ENCODE results near the gene FMN1. TPM values are rescaled to one million over a fixed set of nuclear protein-coding genes. Genes with fewer than 3 reads are reported as not detected.

Gene FMN1
- polyA plus RNA-seq, 3 donors, result 0.28 to 3.7 (median 0.34) TPM

DNA sequence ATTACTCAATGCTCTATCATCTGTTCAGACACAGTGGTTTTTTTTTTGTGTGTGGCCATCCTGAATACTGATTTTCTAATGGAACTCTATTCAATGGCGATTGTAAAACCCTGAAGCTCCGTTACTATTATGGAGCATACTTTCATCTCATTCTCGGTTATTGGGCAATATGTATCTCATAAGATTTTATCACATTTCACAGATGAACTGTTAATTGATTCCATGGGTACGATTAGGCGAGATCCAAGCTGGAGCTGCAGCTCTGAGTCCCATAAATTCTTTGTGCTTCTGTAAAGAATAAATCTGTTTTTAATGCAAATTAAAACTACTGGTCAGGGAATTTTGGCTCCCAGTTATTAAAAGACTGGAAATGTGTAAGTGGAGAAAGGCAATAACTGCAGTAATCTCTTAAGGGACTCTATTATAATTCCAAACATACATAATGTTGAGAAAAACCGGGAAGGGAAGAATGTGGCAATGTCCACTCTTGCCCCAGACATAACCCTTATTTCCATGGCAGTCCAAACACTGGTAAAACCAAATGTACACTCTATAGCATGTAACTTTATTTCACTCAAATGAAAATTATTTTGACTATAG, 394.5 kb downstream of the FMN1 start:
- H3K27me3 ChIP-seq (ENCODE audit: control insufficient read depth in 2 of 2, insufficient read depth in 2 of 2, low read length in 2 of 2), result peaks cover 0 to 2% of the 10 kb centered on the region in 2 donors
- no peak overlapping the region for H3K4me3 Mint-ChIP-seq
- TF ChIP-seq, protein P1, sequence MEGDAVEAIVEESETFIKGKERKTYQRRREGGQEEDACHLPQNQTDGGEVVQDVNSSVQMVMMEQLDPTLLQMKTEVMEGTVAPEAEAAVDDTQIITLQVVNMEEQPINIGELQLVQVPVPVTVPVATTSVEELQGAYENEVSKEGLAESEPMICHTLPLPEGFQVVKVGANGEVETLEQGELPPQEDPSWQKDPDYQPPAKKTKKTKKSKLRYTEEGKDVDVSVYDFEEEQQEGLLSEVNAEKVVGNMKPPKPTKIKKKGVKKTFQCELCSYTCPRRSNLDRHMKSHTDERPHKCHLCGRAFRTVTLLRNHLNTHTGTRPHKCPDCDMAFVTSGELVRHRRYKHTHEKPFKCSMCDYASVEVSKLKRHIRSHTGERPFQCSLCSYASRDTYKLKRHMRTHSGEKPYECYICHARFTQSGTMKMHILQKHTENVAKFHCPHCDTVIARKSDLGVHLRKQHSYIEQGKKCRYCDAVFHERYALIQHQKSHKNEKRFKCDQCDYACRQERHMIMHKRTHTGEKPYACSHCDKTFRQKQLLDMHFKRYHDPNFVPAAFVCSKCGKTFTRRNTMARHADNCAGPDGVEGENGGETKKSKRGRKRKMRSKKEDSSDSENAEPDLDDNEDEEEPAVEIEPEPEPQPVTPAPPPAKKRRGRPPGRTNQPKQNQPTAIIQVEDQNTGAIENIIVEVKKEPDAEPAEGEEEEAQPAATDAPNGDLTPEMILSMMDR (IDR thresholded peaks at IDR 0.05), result no peak
- no peaks in the 10 kb centered on the region for H4K20me1 ChIP-seq (ENCODE audit: insufficient read depth, low read length)
- H3K9me3 ChIP-seq (replicated peaks in 1 of 2; ENCODE audit: control insufficient read depth in 1 of 2, insufficient read depth in 1 of 2, low read length in 2 of 2), result no peaks in the 10 kb centered on the region
- no peak for DNase-seq
- H3K27me3 Mint-ChIP-seq (ENCODE audit: low read depth in 3 of 3), result peaks cover 6 to 12% (median 10%) of the 10 kb centered on the region in 3 donors
- no peak overlapping the region for H2AFZ ChIP-seq (ENCODE audit: insufficient read depth, low read depth, low read length, poor library complexity, severe bottlenecking)
- peaks cover 10% of the 10 kb centered on the region for H3K4me1 Mint-ChIP-seq
- intact Hi-C loops (cut with micrococcal nuclease), result no loop called here
- peaks cover 0 to 14% (median 8%) of the 10 kb centered on the region in 7 donors for H3K9me3 Mint-ChIP-seq
- H3K36me3 Mint-ChIP-seq, result peaks cover 5 to 24% of the 10 kb centered on the region in 2 donors
- H3K27ac ChIP-seq (ENCODE audit: low read depth in 1 of 2, low read length in 2 of 2), result no peak overlapping the region
- WGBS (ENCODE audit: insufficient coverage), result 100% methylated on average over 3 of the region's 6 CpGs
- no peak overlapping the region for H3K4me2 ChIP-seq (replicated peaks; ENCODE audit: extremely low read depth, low read length, poor library complexity, severe bottlenecking)
- no peak overlapping the region for H3K4me3 ChIP-seq (replicated peaks in 1 of 3; ENCODE audit: low read depth in 2 of 3, low read length in 3 of 3)
- no peaks in the 10 kb centered on the region for H3K79me2 ChIP-seq (ENCODE audit: insufficient read depth, low read length)
- no peak overlapping the region for H3K9ac ChIP-seq (ENCODE audit: insufficient read depth, low read length, poor library complexity, severe bottlenecking)
- H3K27ac Mint-ChIP-seq, result no peak overlapping the region
- peaks cover 0 to 13% of the 10 kb centered on the region in 2 donors for H3K36me3 ChIP-seq (replicated peaks in 1 of 2; ENCODE audit: control insufficient read depth in 1 of 2, insufficient read depth in 2 of 2, low read length in 2 of 2)
- H3K4me1 ChIP-seq (ENCODE audit: control insufficient read depth in 1 of 2, insufficient read depth in 2 of 2, low read length in 2 of 2), result no peaks in the 10 kb centered on the region

DNA sequence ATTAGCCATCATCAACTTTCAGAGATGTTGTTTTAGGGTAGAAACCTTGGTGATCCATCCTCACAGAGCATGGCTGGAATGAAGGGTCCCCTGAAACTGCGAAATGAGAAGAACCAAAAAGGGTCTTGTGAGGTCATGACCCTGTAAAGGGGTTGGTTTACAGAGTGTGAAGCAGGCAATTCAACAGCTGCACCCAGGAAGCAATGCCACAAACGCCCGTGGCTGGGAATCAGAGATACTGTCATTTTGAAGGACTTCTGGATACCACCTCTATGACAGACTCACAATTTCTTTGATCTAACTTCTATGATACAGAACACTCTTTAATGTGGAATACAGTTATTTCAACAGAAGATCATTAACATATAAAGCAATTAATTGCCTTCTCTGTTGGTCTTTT, 397.7 kb downstream of the FMN1 start:
- no peak overlapping the region for H3K4me3 Mint-ChIP-seq
- Histone ChIP-seq H4K20me1 (ENCODE audit: insufficient read depth, low read length) (no peaks in the 10 kb centered on the region), H3K4me2 (replicated peaks; ENCODE audit: extremely low read depth, low read length, poor library complexity, severe bottlenecking) (no peak overlapping the region), H2AFZ (ENCODE audit: insufficient read depth, low read depth, low read length, poor library complexity, severe bottlenecking) (no peak overlapping the region), H3K27me3 (ENCODE audit: control insufficient read depth in 2 of 2, insufficient read depth in 2 of 2, low read length in 2 of 2) (peaks cover 0 to 2% of the 10 kb centered on the region in 2 donors), H3K27ac (ENCODE audit: low read depth in 1 of 2, low read length in 2 of 2) (no peak overlapping the region), H3K9me3 (replicated peaks in 1 of 2; ENCODE audit: control insufficient read depth in 1 of 2, insufficient read depth in 1 of 2, low read length in 2 of 2) (no peaks in the 10 kb centered on the region), H3K4me1 (ENCODE audit: control insufficient read depth in 1 of 2, insufficient read depth in 2 of 2, low read length in 2 of 2) (no peaks in the 10 kb centered on the region), H3K9ac (ENCODE audit: insufficient read depth, low read length, poor library complexity, severe bottlenecking) (no peak overlapping the region), H3K4me3 (replicated peaks in 1 of 3; ENCODE audit: low read depth in 2 of 3, low read length in 3 of 3) (no peak overlapping the region), H3K36me3 (replicated peaks in 1 of 2; ENCODE audit: control insufficient read depth in 1 of 2, insufficient read depth in 2 of 2, low read length in 2 of 2) (peaks cover 0 to 13% of the 10 kb centered on the region in 2 donors), H3K79me2 (ENCODE audit: insufficient read depth, low read length) (no peaks in the 10 kb centered on the region)
- no peak for DNase-seq
- H3K36me3 Mint-ChIP-seq, result peaks cover 3 to 15% of the 10 kb centered on the region in 2 donors
- H3K27ac Mint-ChIP-seq, result no peak overlapping the region
- intact Hi-C loops (cut with micrococcal nuclease), result no loop called here
- no peaks in the 10 kb centered on the region for H3K4me1 Mint-ChIP-seq
- peaks cover 5 to 8% (median 5%) of the 10 kb centered on the region in 3 donors for H3K27me3 Mint-ChIP-seq (ENCODE audit: low read depth in 3 of 3)
- TF ChIP-seq, protein P1 (IDR thresholded peaks at IDR 0.05), result no peak
- peaks cover 0 to under 1% (median 0%) of the 10 kb centered on the region in 7 donors for H3K9me3 Mint-ChIP-seq
- 88% methylated on average over 1 of the region's 3 CpGs for WGBS (ENCODE audit: insufficient coverage)
